A549 (cell line): ENCODE measurements around the gene YOD1.

ENCODE experiments used
- CEBPB ChIP-seq, 2 experiments: fragments of >200 bp in 1 of 2; sonication (Bioruptor Twin) in 1 of 2; formaldehyde crosslinking in 1 of 2; IDR thresholded peaks; 2 replicates each; pipeline ENCODE4 v1.6.1; 2012 to 2016
- CTCF ChIP-seq: fragments of >200 bp; sonication (Bioruptor Twin); formaldehyde crosslinking; IDR thresholded peaks from 3 replicates; pipeline ENCODE4 v1.5.1; 2016
- KDM1A ChIP-seq: fragments of 200-600 bp; sonication (generic); IDR thresholded peaks from 2 replicates; pipeline ENCODE4 v1.6.1; 2016; ENCODE audit warnings: low read depth, mild to moderate bottlenecking
- POLR2A ChIP-seq: IDR thresholded peaks from 2 replicates; pipeline ENCODE4 v1.6.1; 2012; ENCODE audit warnings: mild to moderate bottlenecking, low read length
- SMC3 ChIP-seq: fragments of >200 bp; sonication (Bioruptor Twin); formaldehyde crosslinking; IDR thresholded peaks from 3 replicates; pipeline ENCODE4 v1.6.1; 2018; ENCODE audit warnings: inconsistent platforms
- TF ChIP-seq, protein P1 (sequence below): IDR thresholded peaks from 2 replicates; pipeline ENCODE4 v1.6.1; 2012

GRCh38 chr1:207081806-207082205 lies 30.8 kb upstream of the YOD1 start:
- TF ChIP-seq CTCF (no peak), POLR2A (no peak), SMC3 (no peak), KDM1A (no peak), CEBPB (IDR thresholded peaks at IDR 0.05) (no peak)
- TF ChIP-seq, protein P1, sequence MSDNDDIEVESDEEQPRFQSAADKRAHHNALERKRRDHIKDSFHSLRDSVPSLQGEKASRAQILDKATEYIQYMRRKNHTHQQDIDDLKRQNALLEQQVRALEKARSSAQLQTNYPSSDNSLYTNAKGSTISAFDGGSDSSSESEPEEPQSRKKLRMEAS: no peak
